Left renal pelvis (tissue), 4 donors: ENCODE results near the gene LRRK1. TPM values are rescaled to one million over a fixed set of nuclear protein-coding genes. Genes with fewer than 3 reads are reported as not detected.

ENCODE experiments used
- DNase-seq, 4 donors: peaks; one replicate each; pipeline ENCODE4 v3.0.0-alpha.2; 2013; ENCODE audit warnings: low read depth in 4 of 4, low spot score in 3 of 4
- polyA plus RNA-seq, 4 donors: library from polyadenylated mRNA; unstranded; fragments of 120-200 nt; gene quantifications; one replicate each; pipeline ENCODE4 v1.2.1, GENCODE V29; 2013; ENCODE audit not compliant: insufficient read length in 4 of 4

Gene LRRK1
- polyA plus RNA-seq, 4 donors: 2.3 to 6.6 (median 4.0) TPM

DNA sequence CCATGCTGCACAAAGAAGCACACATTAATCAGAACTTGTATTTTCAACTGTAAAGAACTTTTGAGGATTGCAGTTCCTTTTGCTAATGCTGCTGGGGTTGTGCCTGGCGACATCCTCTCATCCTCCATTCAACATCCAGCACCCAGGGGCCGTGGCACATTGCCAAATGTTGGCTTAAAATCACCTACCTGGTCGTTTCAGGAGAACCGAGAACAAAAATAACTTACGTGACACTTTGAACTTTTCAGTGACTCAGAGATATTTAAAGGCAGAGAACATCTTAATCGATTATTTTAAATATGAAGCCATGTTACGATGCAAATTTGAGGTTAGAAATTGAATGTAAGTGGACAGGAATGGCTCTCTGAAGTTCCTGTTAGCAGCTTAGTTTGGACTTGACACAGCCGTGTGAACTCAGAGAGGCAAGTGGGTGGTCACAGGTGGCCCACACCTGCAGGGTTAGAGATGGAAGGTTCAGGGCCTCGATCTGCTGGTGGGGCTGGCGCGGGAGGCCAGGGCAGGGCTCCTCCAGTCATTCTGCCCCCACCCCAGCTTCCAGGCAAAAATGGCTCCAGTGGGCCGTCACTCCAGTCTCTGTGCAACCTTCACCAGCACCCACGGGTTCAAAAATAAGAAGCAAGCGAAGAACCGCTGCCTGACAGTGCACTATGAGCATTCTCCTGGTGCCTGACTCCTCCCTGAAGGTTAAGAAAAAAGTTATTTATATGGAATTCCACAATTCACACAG, 12.2 kb downstream of the LRRK1 start:
- DNase-seq: no peak

- DNase-seq: no peak
Observed at GRCh38 chr15:100932676-100933348, 13.7 kb downstream of the LRRK1 start.

- no peak for DNase-seq
Observed at GRCh38 chr15:100934166-100934565, 15.0 kb downstream of the LRRK1 start.

GRCh38 chr15:100934726-100935125, 15.6 kb downstream of the LRRK1 start:
- no peak for DNase-seq

- DNase-seq: no peak
Observed at GRCh38 chr15:100937171-100937570, 18.0 kb downstream of the LRRK1 start.

DNA sequence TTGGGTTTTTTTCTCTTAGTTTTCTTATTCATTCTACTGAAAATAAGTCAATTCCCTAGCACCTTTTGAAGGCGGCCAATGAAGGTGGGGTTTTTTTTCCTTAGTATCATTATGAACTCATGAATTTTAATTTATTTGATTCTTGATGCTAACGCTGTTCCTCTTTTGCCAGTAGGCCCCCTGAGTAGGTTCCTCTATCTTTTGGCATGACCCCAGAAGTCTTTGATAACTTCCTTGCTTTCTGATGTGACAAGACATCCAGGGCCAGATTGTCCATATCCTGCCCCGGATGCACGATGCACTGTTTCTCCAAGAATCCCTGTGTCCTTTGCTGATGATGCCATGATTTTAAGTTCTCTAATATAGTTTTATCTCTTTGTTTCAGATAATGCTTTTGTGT, 20.6 kb downstream of the LRRK1 start:
- DNase-seq: no peak

GRCh38 chr15:100940767-100941379, 21.7 kb downstream of the LRRK1 start:
- DNase-seq: no peak

DNA sequence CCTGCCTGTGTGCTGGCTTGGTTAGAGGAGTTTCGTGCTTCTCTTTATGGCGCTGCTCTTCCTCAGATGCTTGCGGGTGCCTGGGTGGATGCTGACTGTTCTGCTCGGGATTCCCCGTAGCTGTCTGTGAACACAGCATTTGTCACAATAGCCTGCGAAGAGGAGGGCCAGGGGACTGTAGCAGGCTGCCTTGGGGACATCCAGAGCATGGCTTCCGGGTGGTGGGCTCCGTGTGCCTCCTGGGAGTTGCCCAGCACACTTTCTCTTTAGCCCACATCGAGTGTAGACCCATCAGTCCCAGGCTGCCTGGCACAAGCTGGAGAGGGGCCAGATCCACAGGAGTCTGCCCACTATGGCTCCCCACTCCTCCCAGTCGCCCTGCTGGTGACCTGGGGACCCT, 22.4 kb downstream of the LRRK1 start:
- DNase-seq: no peak

DNA sequence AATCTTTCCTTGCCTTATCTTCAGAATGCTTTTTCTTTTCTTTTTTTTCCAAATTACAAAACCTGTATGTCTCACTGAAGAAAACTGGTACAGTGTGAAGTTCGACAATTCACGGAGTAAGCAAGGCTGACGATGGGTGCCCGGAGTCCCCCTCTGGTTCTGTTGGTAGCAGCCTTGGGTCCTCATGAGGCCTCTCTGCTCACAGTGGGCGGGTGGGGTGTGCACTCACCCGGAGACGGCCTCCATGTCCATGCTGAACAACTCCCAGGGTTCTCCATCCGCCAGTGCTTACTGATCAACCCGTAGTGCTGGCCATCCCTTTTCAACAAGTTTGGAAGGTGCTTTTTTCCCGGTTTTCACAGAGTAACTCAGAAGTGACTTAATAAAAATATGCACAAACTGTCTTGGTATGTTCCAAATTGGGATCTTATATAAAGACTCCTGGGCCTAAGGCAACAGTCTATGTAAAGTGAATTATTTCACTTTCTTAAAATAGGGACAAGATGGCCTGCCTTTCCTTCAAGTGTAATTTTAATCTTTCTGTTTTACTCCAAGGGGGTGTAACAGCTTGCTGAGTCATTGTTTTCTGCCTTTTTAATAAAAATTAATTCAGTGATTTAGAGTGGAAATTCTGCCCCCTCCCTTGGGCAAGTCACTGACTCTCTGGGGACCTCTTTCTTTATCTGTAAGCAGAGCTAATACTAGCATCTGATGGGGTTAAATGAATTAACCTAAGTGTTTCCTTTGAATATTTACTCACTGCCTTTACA, 23.7 kb downstream of the LRRK1 start:
- no peak for DNase-seq

- no peak for DNase-seq
Observed at GRCh38 chr15:100944244-100944895, 25.2 kb downstream of the LRRK1 start.

GRCh38 chr15:100944986-100945385, 25.8 kb downstream of the LRRK1 start:
- no peak for DNase-seq

- no peak for DNase-seq
Observed at GRCh38 chr15:100947760-100948429, 28.7 kb downstream of the LRRK1 start.

GRCh38 chr15:100948430-100948762, 29.2 kb downstream of the LRRK1 start:
- no peak for DNase-seq

DNA sequence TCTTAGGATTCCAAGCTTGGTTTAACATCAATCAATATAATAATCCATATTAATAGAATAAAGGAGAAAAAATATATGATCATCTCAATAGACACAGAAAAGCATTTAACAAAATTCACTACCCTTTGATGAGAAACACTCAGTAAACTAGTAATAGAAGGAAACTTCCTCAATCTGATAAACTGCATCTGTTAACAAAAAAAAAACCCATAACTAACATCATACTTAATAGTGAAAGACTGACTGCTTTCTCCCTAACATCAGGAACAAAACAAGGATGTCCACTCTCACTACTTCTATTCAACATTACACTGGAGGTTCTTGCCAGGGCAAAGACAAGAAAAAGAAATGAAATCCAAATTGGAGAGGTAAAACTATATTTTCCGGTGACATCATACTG, 30.5 kb downstream of the LRRK1 start:
- no peak for DNase-seq

DNA sequence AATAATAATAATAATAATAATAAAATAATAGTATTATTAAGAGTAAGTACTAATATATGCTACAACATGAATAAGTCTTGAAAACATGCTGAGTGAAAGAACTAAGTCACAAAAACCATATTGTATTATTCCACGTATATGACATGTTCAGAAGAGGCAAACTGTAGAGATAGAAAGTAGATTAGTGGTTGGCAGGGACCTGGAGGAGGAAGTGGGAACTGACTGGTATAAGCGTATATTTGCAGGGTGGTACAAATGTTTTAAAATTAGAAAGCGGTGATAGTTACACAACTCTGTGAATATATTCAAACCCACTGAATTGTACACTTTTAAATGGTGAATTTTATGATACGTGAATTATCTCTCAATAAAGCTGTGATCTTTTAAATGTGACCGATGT, 32.8 kb downstream of the LRRK1 start:
- no peak for DNase-seq

- DNase-seq: no peak
Observed at GRCh38 chr15:100952566-100952965, 33.4 kb downstream of the LRRK1 start.

- DNase-seq: no peak
Observed at GRCh38 chr15:100958326-100959065, 39.3 kb downstream of the LRRK1 start.

GRCh38 chr15:100959066-100960050, 40.2 kb downstream of the LRRK1 start:
- DNase-seq: no peak
